Measurements from ENCODE around the gene SLCO3A1. TPM values are rescaled to one million over a fixed set of nuclear protein-coding genes. Genes with fewer than 3 reads are reported as not detected.

The SLCO3A1 gene
- total RNA-seq, 1 experiment from 2014 or later = 37.8 TPM

DNA sequence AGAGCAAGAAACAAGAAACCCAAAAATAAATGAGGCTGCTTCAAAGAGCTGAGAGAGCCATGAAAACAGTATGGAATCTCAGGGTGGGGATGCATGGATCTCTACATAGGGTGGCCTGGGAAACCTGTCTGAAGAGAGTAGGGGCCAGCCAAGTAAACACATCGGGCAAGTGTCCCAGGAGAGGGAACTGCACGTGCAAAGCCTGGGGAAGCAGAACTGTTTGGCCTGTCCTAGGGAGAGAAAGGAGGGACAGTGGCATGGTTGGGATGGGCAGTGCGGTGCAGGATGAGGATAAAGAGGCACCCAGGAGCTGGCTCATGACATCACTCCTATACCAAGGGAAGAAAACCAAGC lies 271.1 kb downstream of the SLCO3A1 start:
- TF ChIP-seq, protein P1, sequence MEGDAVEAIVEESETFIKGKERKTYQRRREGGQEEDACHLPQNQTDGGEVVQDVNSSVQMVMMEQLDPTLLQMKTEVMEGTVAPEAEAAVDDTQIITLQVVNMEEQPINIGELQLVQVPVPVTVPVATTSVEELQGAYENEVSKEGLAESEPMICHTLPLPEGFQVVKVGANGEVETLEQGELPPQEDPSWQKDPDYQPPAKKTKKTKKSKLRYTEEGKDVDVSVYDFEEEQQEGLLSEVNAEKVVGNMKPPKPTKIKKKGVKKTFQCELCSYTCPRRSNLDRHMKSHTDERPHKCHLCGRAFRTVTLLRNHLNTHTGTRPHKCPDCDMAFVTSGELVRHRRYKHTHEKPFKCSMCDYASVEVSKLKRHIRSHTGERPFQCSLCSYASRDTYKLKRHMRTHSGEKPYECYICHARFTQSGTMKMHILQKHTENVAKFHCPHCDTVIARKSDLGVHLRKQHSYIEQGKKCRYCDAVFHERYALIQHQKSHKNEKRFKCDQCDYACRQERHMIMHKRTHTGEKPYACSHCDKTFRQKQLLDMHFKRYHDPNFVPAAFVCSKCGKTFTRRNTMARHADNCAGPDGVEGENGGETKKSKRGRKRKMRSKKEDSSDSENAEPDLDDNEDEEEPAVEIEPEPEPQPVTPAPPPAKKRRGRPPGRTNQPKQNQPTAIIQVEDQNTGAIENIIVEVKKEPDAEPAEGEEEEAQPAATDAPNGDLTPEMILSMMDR (conservative IDR thresholded peaks at IDR 0.05) = no peak
- TF ChIP-seq EZH2 (IDR thresholded peaks at IDR 0.05; ENCODE audit: low read depth) = no peak
- CTCF ChIA-PET = no interaction called here
- Histone ChIP-seq H4K20me1 (ENCODE audit: insufficient read depth) (no peaks in the 10 kb centered on the region), H3K4me2 (no peak overlapping the region), H3K27me3 (ENCODE audit: insufficient read depth, low read depth) (no peaks in the 10 kb centered on the region), H3K79me2 (ENCODE audit: low read depth) (no peaks in the 10 kb centered on the region), H3K9me2 (ENCODE audit: insufficient read depth) (no peaks in the 10 kb centered on the region), H3K4me3 (no peak overlapping the region), H3K27ac (no peak overlapping the region), H3K36me3 (ENCODE audit: low read depth) (no peaks in the 10 kb centered on the region; the same call in 1 of the 2 replicates), H3F3A (ENCODE audit: insufficient read depth, low read depth) (no peaks in the 10 kb centered on the region), H2AFZ (no peak overlapping the region), H3K4me1 (replicated peaks; ENCODE audit: insufficient read depth) (no peaks in the 10 kb centered on the region), H3K9me3 (ENCODE audit: insufficient read depth, low read depth) (no peaks in the 10 kb centered on the region)
- DNase-seq = no peak
- POLR2A ChIA-PET (ENCODE audit: unreplicated experiment) = no interaction called here
- no TSS peak for BruUV-seq (replicated peaks)
- intact Hi-C loops (cut with micrococcal nuclease; ENCODE audit: unreplicated experiment) = no loop called here

DNA sequence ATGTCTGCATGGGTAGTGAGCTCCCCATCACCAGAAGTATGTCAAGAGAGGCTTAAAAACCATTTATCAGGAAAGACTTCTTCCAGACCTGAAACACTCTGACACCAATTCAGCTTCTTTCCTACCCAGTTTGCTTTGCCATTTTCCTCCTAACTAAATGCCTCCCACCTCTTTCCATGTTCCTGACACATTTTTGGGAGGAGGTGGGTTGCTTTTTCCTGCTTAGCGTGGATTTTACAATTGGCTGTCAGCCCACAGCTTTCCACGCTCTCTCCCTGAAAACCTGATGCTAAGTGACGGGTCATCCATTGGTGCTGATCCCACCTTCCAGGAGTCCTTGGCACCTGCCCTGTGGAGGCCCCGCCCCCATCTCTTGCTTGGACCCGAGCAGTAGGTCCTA lies 275.3 kb downstream of the SLCO3A1 start:
- no peaks in the 10 kb centered on the region for H3K79me2 ChIP-seq (ENCODE audit: low read depth)
- H2AFZ ChIP-seq = no peak overlapping the region
- DNase-seq = no peak
- H3K9me2 ChIP-seq (ENCODE audit: insufficient read depth) = no peaks in the 10 kb centered on the region
- H4K20me1 ChIP-seq (ENCODE audit: insufficient read depth) = no peaks in the 10 kb centered on the region
- no peak overlapping the region for H3K27ac ChIP-seq
- no peaks in the 10 kb centered on the region for H3K36me3 ChIP-seq (ENCODE audit: low read depth)
- H3F3A ChIP-seq (ENCODE audit: insufficient read depth, low read depth) = no peaks in the 10 kb centered on the region
- H3K4me3 ChIP-seq = no peak overlapping the region
- H3K9me3 ChIP-seq (ENCODE audit: insufficient read depth, low read depth) = no peaks in the 10 kb centered on the region
- no peak overlapping the region for H3K4me2 ChIP-seq
- CTCF ChIA-PET = no interaction called here
- no TSS peak for BruUV-seq (replicated peaks)
- TF ChIP-seq EZH2 (IDR thresholded peaks at IDR 0.05; ENCODE audit: low read depth) = no peak
- TF ChIP-seq, protein P1 (conservative IDR thresholded peaks at IDR 0.05) = no peak
- POLR2A ChIA-PET (ENCODE audit: unreplicated experiment) = no interaction called here
- intact Hi-C loops (cut with micrococcal nuclease; ENCODE audit: unreplicated experiment) = no loop called here
- H3K27me3 ChIP-seq (ENCODE audit: insufficient read depth, low read depth) = no peaks in the 10 kb centered on the region
- no peaks in the 10 kb centered on the region for H3K4me1 ChIP-seq (replicated peaks; ENCODE audit: insufficient read depth)

DNA sequence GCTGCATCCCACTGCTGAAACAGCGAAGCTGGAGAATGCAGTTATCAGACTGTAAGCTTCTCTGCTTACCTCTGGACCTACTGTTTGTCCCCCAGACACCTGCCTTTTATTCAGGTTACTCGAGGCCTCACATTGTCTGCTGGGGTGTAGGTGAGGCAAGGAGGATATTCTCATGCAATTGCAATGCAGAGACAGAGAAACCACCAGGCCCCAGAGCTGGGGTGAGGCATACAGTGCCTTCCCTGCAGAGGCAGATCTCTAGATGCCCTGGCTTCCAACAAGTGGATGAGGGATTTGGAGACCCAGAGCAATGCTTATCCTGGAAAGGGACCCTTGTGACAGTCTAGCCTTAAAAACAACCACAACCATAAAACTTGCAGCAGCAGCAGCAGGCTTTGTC lies 276.7 kb downstream of the SLCO3A1 start:
- Histone ChIP-seq H3K4me2 (no peak overlapping the region), H4K20me1 (ENCODE audit: insufficient read depth) (no peaks in the 10 kb centered on the region), H3K79me2 (ENCODE audit: low read depth) (no peaks in the 10 kb centered on the region), H2AFZ (no peak overlapping the region), H3K27ac (no peak overlapping the region), H3K9me3 (ENCODE audit: insufficient read depth, low read depth) (no peaks in the 10 kb centered on the region), H3K4me3 (no peak overlapping the region), H3K4me1 (replicated peaks; ENCODE audit: insufficient read depth) (no peaks in the 10 kb centered on the region), H3K27me3 (ENCODE audit: insufficient read depth, low read depth) (no peaks in the 10 kb centered on the region), H3K36me3 (ENCODE audit: low read depth) (no peaks in the 10 kb centered on the region), H3F3A (ENCODE audit: insufficient read depth, low read depth) (no peaks in the 10 kb centered on the region), H3K9me2 (ENCODE audit: insufficient read depth) (no peaks in the 10 kb centered on the region)
- CTCF ChIA-PET = no interaction called here
- no TSS peak for BruUV-seq (replicated peaks)
- DNase-seq = no peak
- no peak for TF ChIP-seq EZH2 (IDR thresholded peaks at IDR 0.05; ENCODE audit: low read depth)
- TF ChIP-seq, protein P1 (conservative IDR thresholded peaks at IDR 0.05) = no peak
- intact Hi-C loops (cut with micrococcal nuclease; ENCODE audit: unreplicated experiment) = no loop called here
- POLR2A ChIA-PET (ENCODE audit: unreplicated experiment) = no interaction called here

All from PC-9 (cell line).